Osteocyte (in vitro differentiated cells): ENCODE measurements around the gene STRN4. TPM values are rescaled to one million over a fixed set of nuclear protein-coding genes. Genes with fewer than 3 reads are reported as not detected.

Experiments used
- DNase-seq: peaks from one replicate; pipeline ENCODE4 v3.0.0; 2021; ENCODE audit warnings: mixed read lengths; ENCODE audit not compliant: unreplicated experiment; ENCODE audit errors: extremely low spot score
- H3K27ac Mint-ChIP-seq: one replicate; pipeline ENCODE4 v1.8.0; 2021; ENCODE audit warnings: mild to moderate bottlenecking, mixed read lengths; ENCODE audit not compliant: unreplicated experiment
- H3K27me3 Mint-ChIP-seq: one replicate; pipeline ENCODE4 v1.8.0; 2021; ENCODE audit warnings: mixed read lengths; ENCODE audit not compliant: unreplicated experiment
- H3K36me3 Mint-ChIP-seq: one replicate; pipeline ENCODE4 v1.8.0; 2021; ENCODE audit warnings: mixed read lengths; ENCODE audit not compliant: unreplicated experiment
- H3K4me1 Mint-ChIP-seq: one replicate; pipeline ENCODE4 v1.8.0; 2021; ENCODE audit warnings: mixed read lengths; ENCODE audit not compliant: unreplicated experiment
- H3K4me3 Mint-ChIP-seq: one replicate; pipeline ENCODE4 v1.8.0; 2021; ENCODE audit warnings: mild to moderate bottlenecking, moderate library complexity, mixed read lengths; ENCODE audit not compliant: unreplicated experiment
- H3K9me3 Mint-ChIP-seq: one replicate; pipeline ENCODE4 v1.8.0; 2021; ENCODE audit warnings: mixed read lengths; ENCODE audit not compliant: unreplicated experiment
- total RNA-seq: library from RNA; stranded (reverse); gene quantifications from 2 replicates; pipeline ENCODE4 v1.2.1, GENCODE V29; 2021
- TF ChIP-seq, protein P1 (sequence below): fragments of 200-600 bp; sonication (generic); IDR thresholded peaks from 2 replicates; pipeline ENCODE4 v1.5.0; 2021; ENCODE audit warnings: antibody characterized with exemption, mild to moderate bottlenecking, moderate library complexity

Gene STRN4
- total RNA-seq, 1 donor from 2014 or later = 93.5 TPM

DNA sequence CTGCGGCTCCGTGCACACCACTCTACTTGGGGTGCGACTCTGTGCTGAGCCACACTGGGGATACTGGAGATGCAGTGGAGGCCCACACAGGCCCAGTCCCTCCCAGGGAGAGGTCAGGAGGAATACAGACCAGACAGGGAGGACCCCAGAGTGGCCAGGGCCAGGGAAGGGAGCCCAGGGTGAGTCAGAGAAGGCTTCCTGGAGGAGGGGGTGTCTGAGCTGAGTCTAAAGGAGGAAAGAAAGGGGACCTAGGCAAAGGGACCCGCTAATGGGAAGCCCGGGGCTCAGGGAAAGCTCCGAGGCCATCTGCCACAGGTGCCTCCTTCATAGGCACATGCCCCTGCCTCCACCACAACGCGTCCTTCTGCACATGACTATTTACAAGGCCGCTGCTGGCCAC lies 16.1 kb downstream of the STRN4 start:
- H3K4me1 Mint-ChIP-seq = peaks cover 40% of the 10 kb centered on the region
- H3K36me3 Mint-ChIP-seq = peaks cover 29% of the 10 kb centered on the region
- no peaks in the 10 kb centered on the region for H3K27me3 Mint-ChIP-seq
- H3K27ac Mint-ChIP-seq = no peak overlapping the region
- no peaks in the 10 kb centered on the region for H3K9me3 Mint-ChIP-seq
- no peak overlapping the region for H3K4me3 Mint-ChIP-seq
- TF ChIP-seq, protein P1, sequence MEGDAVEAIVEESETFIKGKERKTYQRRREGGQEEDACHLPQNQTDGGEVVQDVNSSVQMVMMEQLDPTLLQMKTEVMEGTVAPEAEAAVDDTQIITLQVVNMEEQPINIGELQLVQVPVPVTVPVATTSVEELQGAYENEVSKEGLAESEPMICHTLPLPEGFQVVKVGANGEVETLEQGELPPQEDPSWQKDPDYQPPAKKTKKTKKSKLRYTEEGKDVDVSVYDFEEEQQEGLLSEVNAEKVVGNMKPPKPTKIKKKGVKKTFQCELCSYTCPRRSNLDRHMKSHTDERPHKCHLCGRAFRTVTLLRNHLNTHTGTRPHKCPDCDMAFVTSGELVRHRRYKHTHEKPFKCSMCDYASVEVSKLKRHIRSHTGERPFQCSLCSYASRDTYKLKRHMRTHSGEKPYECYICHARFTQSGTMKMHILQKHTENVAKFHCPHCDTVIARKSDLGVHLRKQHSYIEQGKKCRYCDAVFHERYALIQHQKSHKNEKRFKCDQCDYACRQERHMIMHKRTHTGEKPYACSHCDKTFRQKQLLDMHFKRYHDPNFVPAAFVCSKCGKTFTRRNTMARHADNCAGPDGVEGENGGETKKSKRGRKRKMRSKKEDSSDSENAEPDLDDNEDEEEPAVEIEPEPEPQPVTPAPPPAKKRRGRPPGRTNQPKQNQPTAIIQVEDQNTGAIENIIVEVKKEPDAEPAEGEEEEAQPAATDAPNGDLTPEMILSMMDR = no peak
- no peak for DNase-seq

DNA sequence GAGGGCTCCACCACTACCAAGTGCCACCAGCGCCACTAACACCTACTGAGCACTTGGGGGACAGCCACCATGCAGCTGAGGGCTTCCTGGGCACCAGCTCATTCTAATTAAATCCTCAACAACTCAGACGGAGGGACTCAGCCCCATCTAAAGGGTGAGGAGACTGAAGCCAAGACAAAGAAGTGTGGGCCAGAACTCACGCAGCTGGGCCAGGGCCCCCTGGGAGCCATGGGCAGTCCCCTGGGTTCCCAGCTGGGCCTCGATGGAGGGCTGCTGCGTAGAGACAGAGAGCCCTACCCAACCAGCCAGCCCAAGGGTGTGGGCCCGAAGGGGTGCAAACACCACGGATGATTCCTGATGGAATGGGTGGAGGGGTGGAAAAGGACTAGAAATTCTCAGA lies 16.6 kb downstream of the STRN4 start:
- DNase-seq = no peak
- TF ChIP-seq, protein P1 = no peak
- Mint-ChIP-seq H3K4me1 (peaks cover 40% of the 10 kb centered on the region), H3K36me3 (peaks cover 29% of the 10 kb centered on the region), H3K9me3 (no peaks in the 10 kb centered on the region), H3K4me3 (no peak overlapping the region), H3K27me3 (no peaks in the 10 kb centered on the region), H3K27ac (no peak overlapping the region)

DNA sequence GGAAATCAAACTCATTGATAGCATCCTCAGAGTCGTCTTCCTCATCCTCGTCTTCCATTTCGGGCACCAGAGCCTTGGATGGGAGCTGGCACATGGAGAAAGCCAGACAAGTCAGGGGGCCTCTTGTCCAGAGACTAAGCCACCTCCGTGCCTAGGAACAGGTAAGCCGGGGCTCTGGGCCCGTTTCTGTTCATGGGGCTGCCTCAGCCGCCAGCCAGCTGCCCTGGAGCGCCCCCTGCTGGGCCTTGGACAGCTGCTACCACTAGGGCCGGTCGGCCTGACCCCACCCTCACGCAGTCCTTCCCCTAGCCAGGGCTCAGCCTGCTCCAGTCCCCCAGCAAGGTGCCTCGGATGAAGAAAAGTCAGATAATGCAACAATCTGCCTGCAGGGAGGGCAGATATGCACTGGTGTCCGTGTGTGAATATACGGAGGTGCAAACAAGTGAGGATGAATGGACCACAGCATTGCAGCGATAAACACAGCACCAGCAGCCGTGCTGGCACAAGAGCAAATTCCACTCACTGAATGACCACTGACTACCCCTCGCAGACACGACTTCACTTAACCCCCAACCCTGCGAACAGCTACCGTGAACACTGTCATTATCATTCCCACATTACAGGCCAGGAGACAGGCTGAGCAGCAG lies 17.4 kb downstream of the STRN4 start:
- H3K4me3 Mint-ChIP-seq = no peak overlapping the region
- DNase-seq = no peak

DNA sequence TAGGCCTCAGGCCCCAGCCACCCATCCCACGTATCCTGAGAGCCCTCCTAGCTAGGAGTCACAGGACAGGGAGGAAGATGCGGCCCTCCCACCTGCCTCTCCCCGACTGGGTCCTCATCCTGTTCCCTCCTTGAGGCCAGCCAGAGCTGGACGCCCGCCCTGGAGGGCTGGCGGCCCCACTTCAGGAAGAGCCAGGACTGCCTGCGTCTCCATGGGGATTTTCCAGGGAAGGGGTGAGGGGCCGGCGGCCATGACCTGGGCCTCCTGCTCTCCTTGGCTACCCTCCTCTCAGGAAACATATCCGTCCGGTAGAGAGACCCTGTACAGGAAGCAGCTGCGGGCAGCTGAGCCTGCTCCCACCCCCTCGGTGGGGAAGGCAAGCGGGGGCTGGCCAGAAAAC lies 18.0 kb downstream of the STRN4 start:
- TF ChIP-seq, protein P1 = no peak
- no peak for DNase-seq
- H3K9me3 Mint-ChIP-seq = no peaks in the 10 kb centered on the region
- H3K27ac Mint-ChIP-seq = no peak overlapping the region
- H3K4me1 Mint-ChIP-seq = peaks cover 31% of the 10 kb centered on the region
- peaks cover 31% of the 10 kb centered on the region for H3K36me3 Mint-ChIP-seq
- no peaks in the 10 kb centered on the region for H3K27me3 Mint-ChIP-seq
- H3K4me3 Mint-ChIP-seq = no peak overlapping the region

More for the DNA sequence above, 17.4 kb downstream of the STRN4 start:
- TF ChIP-seq, protein P1 = peak; percentile 92
- H3K27ac Mint-ChIP-seq = peak overlapping the region; percentile 34
- peaks cover 37% of the 10 kb centered on the region for H3K4me1 Mint-ChIP-seq
- peaks cover 31% of the 10 kb centered on the region for H3K36me3 Mint-ChIP-seq
- H3K27me3 Mint-ChIP-seq = no peaks in the 10 kb centered on the region
- no peaks in the 10 kb centered on the region for H3K9me3 Mint-ChIP-seq

DNA sequence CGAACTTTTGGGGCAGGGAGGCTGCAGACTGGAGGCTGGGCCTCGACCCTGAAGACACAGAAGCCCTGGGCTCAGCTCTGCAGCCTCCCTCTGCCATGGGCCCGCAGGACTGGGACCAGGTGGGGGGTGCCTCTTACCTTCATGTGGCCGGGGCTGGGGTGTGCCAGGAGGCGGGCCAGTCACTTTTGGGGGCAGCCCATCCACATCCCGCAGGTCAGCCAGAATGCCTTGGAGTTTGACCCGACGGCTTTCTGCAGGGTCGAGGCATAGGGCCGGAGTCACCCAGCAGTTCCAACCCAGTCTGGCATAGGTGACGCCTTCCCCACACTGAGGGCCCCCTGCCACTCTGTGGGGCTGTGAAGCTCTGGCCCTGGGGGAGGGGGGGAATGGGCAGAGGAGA lies 18.5 kb downstream of the STRN4 start:
- TF ChIP-seq, protein P1 = no peak
- H3K4me1 Mint-ChIP-seq = peaks cover 27% of the 10 kb centered on the region
- no peaks in the 10 kb centered on the region for H3K27me3 Mint-ChIP-seq
- H3K36me3 Mint-ChIP-seq = peaks cover 31% of the 10 kb centered on the region
- H3K4me3 Mint-ChIP-seq = no peak overlapping the region
- no peak overlapping the region for H3K27ac Mint-ChIP-seq
- DNase-seq = no peak
- H3K9me3 Mint-ChIP-seq = no peaks in the 10 kb centered on the region
